BE2C (cell line): Measurements from ENCODE around the gene WASL.

ENCODE experiments used
- DNase-seq: peaks from one replicate; pipeline ENCODE4 v3.0.0-alpha.2; 2020
- H3K27me3 ChIP-seq: fragments of 250-450 bp; sonication (Bioruptor Pico); 2 replicates; pipeline ENCODE4 v1.5.1; 2020; ENCODE audit warnings: mild to moderate bottlenecking
- H3K36me3 ChIP-seq: fragments of 250-450 bp; sonication (Bioruptor Pico); 2 replicates; pipeline ENCODE4 v1.5.1; 2020; ENCODE audit warnings: mild to moderate bottlenecking
- H3K4me1 ChIP-seq: fragments of 250-450 bp; sonication (Bioruptor Pico); 2 replicates; pipeline ENCODE4 v1.5.1; 2020
- H3K4me3 ChIP-seq: 2 replicates; pipeline ENCODE4 v1.5.1; 2011; ENCODE audit warnings: low read depth, low read length
- H3K9me3 ChIP-seq: fragments of 250-450 bp; sonication (Bioruptor Pico); 2 replicates; pipeline ENCODE4 v1.5.1; 2020
- CTCF ChIP-seq: IDR thresholded peaks from 2 replicates; pipeline ENCODE4 v1.5.1; 2012; ENCODE audit warnings: mild to moderate bottlenecking, low read depth, low read length

The WASL gene

GRCh38 chr7:123771846-123772245 lies 23.0 kb upstream of the WASL start:
- no peak for TF ChIP-seq CTCF
- H3K36me3 ChIP-seq, result no peaks in the 10 kb centered on the region
- no peak for DNase-seq
- H3K27me3 ChIP-seq, result no peaks in the 10 kb centered on the region; the same call in 1 of the 2 replicates
- no peaks in the 10 kb centered on the region for H3K9me3 ChIP-seq
- no peak overlapping the region for H3K4me3 ChIP-seq
- no peaks in the 10 kb centered on the region for H3K4me1 ChIP-seq

- no peak for TF ChIP-seq CTCF
- DNase-seq, result no peak
- H3K4me1 ChIP-seq, result no peaks in the 10 kb centered on the region
- no peak overlapping the region for H3K4me3 ChIP-seq
- no peaks in the 10 kb centered on the region; the same call in 1 of the 2 replicates for H3K27me3 ChIP-seq
- no peaks in the 10 kb centered on the region for H3K36me3 ChIP-seq
- H3K9me3 ChIP-seq, result no peaks in the 10 kb centered on the region
These were observed 22.5 kb upstream of the WASL start for GRCh38 chr7:123771256-123771655.

GRCh38 chr7:123770378-123770777 lies 21.6 kb upstream of the WASL start:
- Histone ChIP-seq H3K27me3 (no peaks in the 10 kb centered on the region; the same call in 1 of the 2 replicates), H3K36me3 (no peaks in the 10 kb centered on the region), H3K9me3 (no peaks in the 10 kb centered on the region), H3K4me3 (no peak overlapping the region), H3K4me1 (no peaks in the 10 kb centered on the region)
- no peak for TF ChIP-seq CTCF
- no peak for DNase-seq

- no peak for TF ChIP-seq CTCF
- Histone ChIP-seq H3K4me1 (no peaks in the 10 kb centered on the region), H3K27me3 (no peaks in the 10 kb centered on the region), H3K36me3 (no peaks in the 10 kb centered on the region), H3K9me3 (no peaks in the 10 kb centered on the region), H3K4me3 (no peak overlapping the region)
- DNase-seq, result no peak
These were observed 20.6 kb upstream of the WASL start for GRCh38 chr7:123769371-123769770.

GRCh38 chr7:123768493-123768892 lies 19.7 kb upstream of the WASL start:
- DNase-seq, result no peak
- H3K36me3 ChIP-seq, result no peaks in the 10 kb centered on the region
- no peaks in the 10 kb centered on the region for H3K9me3 ChIP-seq
- no peaks in the 10 kb centered on the region for H3K27me3 ChIP-seq
- H3K4me1 ChIP-seq, result no peaks in the 10 kb centered on the region
- H3K4me3 ChIP-seq, result no peak overlapping the region
- TF ChIP-seq CTCF, result no peak

- Histone ChIP-seq H3K27me3 (no peaks in the 10 kb centered on the region), H3K4me1 (no peaks in the 10 kb centered on the region), H3K36me3 (no peaks in the 10 kb centered on the region), H3K9me3 (no peaks in the 10 kb centered on the region), H3K4me3 (no peak overlapping the region)
- TF ChIP-seq CTCF, result no peak
- no peak for DNase-seq
These were observed 14.4 kb upstream of the WASL start for GRCh38 chr7:123763191-123763661.
